ENCODE measurements around the gene DBF4B. TPM values are rescaled to one million over a fixed set of nuclear protein-coding genes. Genes with fewer than 3 reads are reported as not detected.

DBF4B gene
- total RNA-seq, 4 donors from 2014 or later = 3.5 to 8.9 (median 3.7) TPM

DNA sequence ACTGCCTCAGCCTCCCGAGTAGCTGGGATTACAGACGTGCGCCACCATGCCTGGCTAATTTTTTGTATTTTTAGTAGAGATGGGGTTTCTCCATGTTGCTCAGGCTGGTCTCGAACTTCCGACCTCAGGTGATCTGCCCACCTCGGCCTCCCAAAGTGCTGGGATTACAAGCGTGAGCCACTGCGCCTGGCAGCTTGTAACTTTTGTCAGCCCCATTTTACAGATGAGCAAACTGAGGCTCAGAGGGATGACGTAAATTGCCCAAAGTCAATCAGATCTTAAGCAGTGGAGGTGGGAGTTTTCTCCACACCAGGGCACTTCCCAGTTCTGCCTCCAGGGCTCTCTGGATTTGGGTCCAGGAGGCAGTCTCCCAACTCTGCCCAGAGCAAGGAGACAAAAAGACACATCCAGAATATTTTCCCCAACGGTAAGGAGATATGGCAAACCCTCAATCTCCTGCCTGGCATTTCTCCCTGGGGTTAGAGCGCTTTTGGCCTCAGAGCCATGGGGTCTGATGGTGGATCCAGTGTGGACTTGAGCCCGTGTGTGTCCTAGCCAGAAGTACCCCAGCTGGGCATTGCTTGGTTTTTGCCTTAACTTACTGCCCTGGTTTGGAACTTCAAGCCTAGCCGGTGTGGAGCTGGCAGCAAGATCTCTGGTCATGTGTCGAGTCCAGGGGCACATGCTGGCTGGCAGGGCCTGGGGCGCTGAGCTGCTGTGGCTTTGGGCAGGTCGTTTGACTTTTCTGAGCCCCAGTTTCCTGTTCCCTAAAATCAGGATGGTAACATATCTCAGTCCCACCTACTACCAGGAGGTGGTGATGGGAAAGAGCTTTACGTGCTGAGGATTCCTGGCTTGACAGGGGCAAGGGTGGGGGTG, 53.7 kb downstream of the DBF4B start:
- Histone ChIP-seq H3K36me3 (no peaks in the 10 kb centered on the region), H3K4me3 (no peak overlapping the region), H3K27ac (no peak overlapping the region), H3K9me3 (no peaks in the 10 kb centered on the region), H3K4me1 (peaks cover 16% of the 10 kb centered on the region), H3K27me3 (peaks cover 43% of the 10 kb centered on the region)
- TF ChIP-seq, protein P1, sequence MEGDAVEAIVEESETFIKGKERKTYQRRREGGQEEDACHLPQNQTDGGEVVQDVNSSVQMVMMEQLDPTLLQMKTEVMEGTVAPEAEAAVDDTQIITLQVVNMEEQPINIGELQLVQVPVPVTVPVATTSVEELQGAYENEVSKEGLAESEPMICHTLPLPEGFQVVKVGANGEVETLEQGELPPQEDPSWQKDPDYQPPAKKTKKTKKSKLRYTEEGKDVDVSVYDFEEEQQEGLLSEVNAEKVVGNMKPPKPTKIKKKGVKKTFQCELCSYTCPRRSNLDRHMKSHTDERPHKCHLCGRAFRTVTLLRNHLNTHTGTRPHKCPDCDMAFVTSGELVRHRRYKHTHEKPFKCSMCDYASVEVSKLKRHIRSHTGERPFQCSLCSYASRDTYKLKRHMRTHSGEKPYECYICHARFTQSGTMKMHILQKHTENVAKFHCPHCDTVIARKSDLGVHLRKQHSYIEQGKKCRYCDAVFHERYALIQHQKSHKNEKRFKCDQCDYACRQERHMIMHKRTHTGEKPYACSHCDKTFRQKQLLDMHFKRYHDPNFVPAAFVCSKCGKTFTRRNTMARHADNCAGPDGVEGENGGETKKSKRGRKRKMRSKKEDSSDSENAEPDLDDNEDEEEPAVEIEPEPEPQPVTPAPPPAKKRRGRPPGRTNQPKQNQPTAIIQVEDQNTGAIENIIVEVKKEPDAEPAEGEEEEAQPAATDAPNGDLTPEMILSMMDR (IDR thresholded peaks at IDR 0.05) = no peak
- no peak for TF ChIP-seq EP300 (IDR thresholded peaks at IDR 0.05)
- TF ChIP-seq POLR2AphosphoS5 (IDR thresholded peaks at IDR 0.05) = no peak
- TF ChIP-seq POLR2A (IDR thresholded peaks at IDR 0.05) = no peak
- 77% methylated on average over 15 of the region's 17 CpGs for WGBS
- no peak for DNase-seq (ENCODE audit: low spot score in 2 of 2)

DNA sequence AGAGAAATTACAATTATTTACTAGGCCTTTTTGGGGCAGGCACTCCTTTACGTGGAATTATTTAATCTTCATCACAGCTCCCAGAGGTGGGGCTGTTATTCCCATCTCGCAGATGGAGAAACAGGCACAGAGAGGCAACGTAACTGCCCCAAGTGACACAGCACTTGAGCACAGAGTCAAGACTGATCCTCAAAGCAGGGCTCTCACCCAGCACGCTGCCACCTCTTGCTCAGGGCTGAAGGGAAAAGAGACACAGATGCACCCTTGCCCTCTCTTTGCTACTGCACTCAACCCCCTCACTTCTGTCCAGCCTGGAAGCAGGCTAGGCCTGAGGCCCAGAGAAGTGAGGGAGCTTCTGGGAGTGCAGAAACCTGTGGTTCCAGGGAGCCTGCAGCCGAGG, 54.7 kb downstream of the DBF4B start:
- Histone ChIP-seq H3K4me1 (peaks cover 16% of the 10 kb centered on the region), H3K4me3 (no peak overlapping the region), H3K36me3 (no peaks in the 10 kb centered on the region), H3K9me3 (no peaks in the 10 kb centered on the region), H3K27me3 (peaks cover 43% of the 10 kb centered on the region), H3K27ac (no peak overlapping the region)
- WGBS = 88% methylated on average over 5 of the region's 5 CpGs
- TF ChIP-seq POLR2AphosphoS5 (IDR thresholded peaks at IDR 0.05) (no peak), EP300 (IDR thresholded peaks at IDR 0.05) (no peak), POLR2A (IDR thresholded peaks at IDR 0.05) (no peak)
- TF ChIP-seq, protein P1 (IDR thresholded peaks at IDR 0.05) = no peak
- DNase-seq (ENCODE audit: low spot score in 2 of 2) = no peak

DNA sequence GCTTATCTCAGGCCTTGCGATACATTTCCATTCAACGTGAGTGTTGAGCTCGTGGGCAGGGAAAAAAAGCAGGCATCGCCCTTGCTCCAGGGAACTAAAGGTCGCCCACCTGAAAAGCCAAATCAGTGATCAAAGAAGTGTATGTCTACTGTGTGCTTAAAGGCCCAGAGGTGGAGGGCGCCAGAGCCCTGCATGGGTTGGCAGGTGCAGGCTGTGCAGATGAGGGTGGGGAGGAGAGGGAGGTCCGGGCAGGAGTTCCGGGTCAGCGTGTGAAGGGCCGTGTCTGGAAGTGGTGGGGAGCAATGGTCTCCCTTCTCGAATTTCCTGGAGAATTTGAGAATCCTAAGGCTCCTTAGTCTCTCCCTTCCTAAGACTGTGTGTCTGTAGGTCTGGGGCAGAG, 57.5 kb downstream of the DBF4B start:
- Histone ChIP-seq H3K4me3 (no peak overlapping the region), H3K9me3 (no peaks in the 10 kb centered on the region), H3K27ac (no peak overlapping the region), H3K36me3 (no peaks in the 10 kb centered on the region), H3K4me1 (no peaks in the 10 kb centered on the region), H3K27me3 (peaks cover 16% of the 10 kb centered on the region)
- DNase-seq (ENCODE audit: low spot score in 2 of 2) = no peak
- 73% methylated on average over 11 of the region's 11 CpGs for whole genome bisulfite sequencing
- no peak for TF ChIP-seq POLR2AphosphoS5 (IDR thresholded peaks at IDR 0.05)
- TF ChIP-seq POLR2A (IDR thresholded peaks at IDR 0.05) = no peak
- TF ChIP-seq, protein P1 (IDR thresholded peaks at IDR 0.05) = no peak
- no peak for TF ChIP-seq EP300 (IDR thresholded peaks at IDR 0.05)

DNA sequence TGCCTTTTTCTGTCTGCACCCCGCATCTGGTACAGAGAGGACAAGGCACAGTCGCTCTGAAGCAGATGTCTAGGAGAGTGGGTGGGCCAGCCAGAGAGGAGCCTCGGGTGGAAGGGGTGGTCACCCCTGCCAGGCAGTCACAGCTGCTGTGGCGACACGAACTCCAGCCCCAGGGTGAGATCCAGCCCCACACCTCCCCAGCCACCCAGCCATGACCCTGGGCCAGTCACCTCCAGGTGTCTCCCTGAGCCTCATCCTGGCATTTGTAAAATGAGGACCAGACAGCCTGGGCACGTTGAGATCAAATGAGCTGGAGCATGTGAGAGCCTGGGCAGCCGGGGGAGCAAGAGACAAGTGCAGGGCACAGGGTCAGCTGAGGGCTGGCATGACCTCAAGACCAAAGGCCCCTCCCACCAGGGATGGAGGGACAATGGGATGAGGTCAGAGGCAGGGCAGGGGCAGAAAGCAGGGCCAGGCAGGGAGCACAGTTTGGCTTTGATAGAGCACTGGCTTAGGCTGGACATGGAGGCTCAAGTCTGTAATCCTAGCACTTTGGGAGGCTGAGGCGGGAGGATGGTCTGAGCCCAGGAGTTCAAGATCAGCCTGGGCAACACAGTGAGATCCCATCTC, 58.1 kb downstream of the DBF4B start:
- TF ChIP-seq EP300 (IDR thresholded peaks at IDR 0.05) (no peak), POLR2A (IDR thresholded peaks at IDR 0.05) (no peak), POLR2AphosphoS5 (IDR thresholded peaks at IDR 0.05) (no peak)
- TF ChIP-seq, protein P1 (IDR thresholded peaks at IDR 0.05) = no peak
- H3K27ac ChIP-seq = no peak overlapping the region
- H3K4me1 ChIP-seq = no peaks in the 10 kb centered on the region
- H3K36me3 ChIP-seq = no peaks in the 10 kb centered on the region
- H3K9me3 ChIP-seq = no peaks in the 10 kb centered on the region
- 64% methylated on average over 5 of the region's 8 CpGs for WGBS
- DNase-seq (ENCODE audit: low spot score in 2 of 2) = no peak
- H3K4me3 ChIP-seq = no peak overlapping the region
- peaks cover 12% of the 10 kb centered on the region for H3K27me3 ChIP-seq

DNA sequence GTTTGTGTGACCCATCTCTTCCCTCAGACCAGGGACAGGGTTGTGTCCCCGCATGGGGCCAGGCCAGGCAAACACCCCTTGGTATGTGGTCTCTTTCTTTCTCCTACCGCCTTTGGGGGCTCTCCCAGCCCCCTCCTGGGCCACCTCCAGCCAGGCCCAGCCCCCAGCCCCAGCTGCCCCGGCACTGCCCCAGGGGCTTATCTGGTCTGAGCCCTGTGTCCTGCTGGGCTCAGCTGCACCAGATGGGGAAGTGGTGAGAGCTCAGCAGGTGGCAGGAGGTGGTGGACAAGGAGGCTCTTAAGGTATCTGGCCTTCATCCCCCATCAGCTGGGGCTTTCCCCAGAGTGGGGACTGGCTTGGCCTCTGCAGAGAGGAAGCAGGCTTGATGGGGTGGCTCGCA, 59.0 kb downstream of the DBF4B start:
- no peak for TF ChIP-seq POLR2A (IDR thresholded peaks at IDR 0.05)
- no peak for TF ChIP-seq EP300 (IDR thresholded peaks at IDR 0.05)
- TF ChIP-seq POLR2AphosphoS5 (IDR thresholded peaks at IDR 0.05) = no peak
- TF ChIP-seq, protein P1 (IDR thresholded peaks at IDR 0.05) = no peak
- WGBS = 52% methylated on average over 4 of the region's 4 CpGs
- H3K27ac ChIP-seq = no peak overlapping the region
- no peak overlapping the region for H3K4me3 ChIP-seq
- no peaks in the 10 kb centered on the region for H3K36me3 ChIP-seq
- DNase-seq (ENCODE audit: low spot score in 2 of 2) = no peak
- no peaks in the 10 kb centered on the region for H3K4me1 ChIP-seq
- H3K27me3 ChIP-seq = peaks cover 19% of the 10 kb centered on the region
- H3K9me3 ChIP-seq = no peaks in the 10 kb centered on the region
